ENCODE measurements around the gene SDSL. TPM values are rescaled to one million over a fixed set of nuclear protein-coding genes. Genes with fewer than 3 reads are reported as not detected.

Gene SDSL
- total and polyA plus RNA-seq, 9 donors = 0.53 to 3.3 (median 1.3) TPM

DNA sequence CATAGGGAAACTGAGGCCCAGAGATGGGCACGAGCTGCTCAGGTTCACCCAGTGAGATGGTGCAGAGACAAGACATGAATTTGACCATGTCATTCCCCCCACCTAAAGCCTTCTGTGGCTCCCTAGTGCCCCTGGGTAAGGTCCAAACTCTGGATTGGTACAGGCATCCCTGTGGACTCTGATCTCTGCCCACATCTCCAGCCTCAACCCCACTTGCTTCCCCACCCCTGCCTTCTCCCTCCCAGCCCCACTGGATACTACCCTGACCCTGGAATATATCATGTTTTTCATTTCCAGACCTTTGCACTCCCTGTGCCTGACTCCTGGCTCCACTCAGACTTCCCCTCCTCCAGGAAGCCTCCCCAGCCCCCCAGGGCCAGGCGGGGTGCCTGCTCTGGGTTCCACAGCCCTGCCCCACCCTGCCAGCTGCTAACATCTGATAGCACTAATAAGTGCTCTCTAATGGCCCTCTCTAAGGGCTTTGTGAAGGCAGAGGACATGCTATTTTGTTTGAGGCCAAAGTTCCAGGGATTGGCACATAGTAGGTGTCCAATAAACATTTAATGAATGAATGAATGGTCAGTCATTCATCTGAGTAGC lies 1.1 kb upstream of the SDSL start:
- Histone ChIP-seq H3K27ac (ENCODE audit: low read length) (no peak overlapping the region), H3K4me3 (ENCODE audit: low read length) (no peak overlapping the region), H3K4me1 (ENCODE audit: control insufficient read depth, insufficient read depth, low read length) (peaks cover 11% of the 10 kb centered on the region), H3K9me3 (replicated peaks; ENCODE audit: control insufficient read depth, low read depth, low read length) (no peaks in the 10 kb centered on the region), H3K36me3 (ENCODE audit: control insufficient read depth, insufficient read depth, low read length) (no peaks in the 10 kb centered on the region), H3K27me3 (ENCODE audit: control insufficient read depth, insufficient read depth, low read length) (peaks cover 3% of the 10 kb centered on the region)
- no CpG with 5 or more reads among the region's 2 CpGs for whole genome bisulfite sequencing (ENCODE audit: insufficient coverage)
- no peak for DNase-seq

DNA sequence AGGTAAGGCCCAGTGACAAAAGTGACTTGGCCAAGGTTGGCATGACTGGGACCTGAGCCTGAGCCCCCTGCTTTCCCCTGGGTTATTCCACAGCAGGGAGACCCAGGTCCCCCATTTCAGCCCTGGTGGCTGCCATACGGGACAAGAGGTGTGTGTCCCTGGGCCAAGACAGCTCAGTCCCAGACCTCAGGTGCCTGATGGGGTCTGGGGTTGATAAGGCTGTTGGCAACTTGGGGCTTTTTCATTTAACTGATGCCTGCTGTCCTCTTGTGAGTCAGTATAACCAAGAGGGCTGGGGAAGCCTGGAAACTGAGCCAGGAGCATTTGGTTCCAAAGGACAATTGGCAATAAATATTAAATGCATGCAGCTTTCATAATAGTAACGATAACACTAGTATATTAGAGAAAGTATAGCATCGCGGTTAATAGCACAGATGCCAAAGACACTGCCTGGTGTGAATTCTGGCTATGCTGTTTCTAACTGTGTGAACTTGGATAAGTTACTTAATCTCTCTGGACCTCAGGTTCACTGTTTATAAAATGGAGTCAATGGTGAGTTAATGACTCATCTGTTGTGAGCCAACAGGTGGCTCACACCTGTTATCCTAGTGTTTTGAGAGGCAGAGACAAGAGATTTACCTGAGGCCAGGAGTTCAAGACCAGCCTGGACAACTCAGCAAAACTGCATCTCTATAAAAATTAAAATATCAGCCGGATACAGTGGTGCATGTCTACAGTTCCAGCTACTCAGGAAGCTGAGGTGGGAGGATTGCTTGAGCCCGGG lies 898 bp downstream of the SDSL start:
- no peaks in the 10 kb centered on the region for H3K9me3 ChIP-seq (replicated peaks; ENCODE audit: control insufficient read depth, low read depth, low read length)
- H3K36me3 ChIP-seq (ENCODE audit: control insufficient read depth, insufficient read depth, low read length) = no peaks in the 10 kb centered on the region
- DNase-seq = no peak
- peak overlapping the region; percentile 37 for H3K27ac ChIP-seq (ENCODE audit: low read length)
- H3K4me3 ChIP-seq (ENCODE audit: low read length) = peak overlapping the region; percentile 50
- peaks cover 11% of the 10 kb centered on the region for H3K4me1 ChIP-seq (ENCODE audit: control insufficient read depth, insufficient read depth, low read length)
- WGBS (ENCODE audit: insufficient coverage) = 80% methylated on average over 1 of the region's 6 CpGs
- H3K27me3 ChIP-seq (ENCODE audit: control insufficient read depth, insufficient read depth, low read length) = peaks cover 8% of the 10 kb centered on the region

DNA sequence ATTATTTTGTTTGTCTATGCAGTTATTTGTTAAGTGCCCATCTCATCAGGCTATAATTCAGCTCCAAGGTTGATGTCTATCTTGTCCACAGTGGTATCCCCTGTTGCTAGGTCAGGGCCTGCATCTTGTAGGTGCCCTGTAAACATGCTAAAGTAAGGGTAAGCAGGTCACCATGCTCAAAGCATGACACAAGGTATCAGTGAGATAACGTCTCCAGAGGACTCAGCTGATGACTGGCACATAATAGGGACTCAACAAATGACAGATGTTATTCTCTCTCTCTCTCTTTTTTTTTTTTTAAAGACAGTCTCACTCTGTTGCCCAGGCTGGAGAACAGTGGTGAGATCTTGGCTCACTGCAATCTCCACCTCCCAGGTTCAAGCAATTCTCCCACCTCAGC lies 2.3 kb downstream of the SDSL start:
- Histone ChIP-seq H3K36me3 (ENCODE audit: control insufficient read depth, insufficient read depth, low read length) (no peaks in the 10 kb centered on the region), H3K4me1 (ENCODE audit: control insufficient read depth, insufficient read depth, low read length) (peaks cover 11% of the 10 kb centered on the region), H3K4me3 (ENCODE audit: low read length) (no peak overlapping the region), H3K9me3 (replicated peaks; ENCODE audit: control insufficient read depth, low read depth, low read length) (no peaks in the 10 kb centered on the region), H3K27me3 (ENCODE audit: control insufficient read depth, insufficient read depth, low read length) (peaks cover 9% of the 10 kb centered on the region), H3K27ac (ENCODE audit: low read length) (no peak overlapping the region)
- DNase-seq = no peak
- 80% methylated on average over 1 of the region's 1 CpG for WGBS (ENCODE audit: insufficient coverage)

DNA sequence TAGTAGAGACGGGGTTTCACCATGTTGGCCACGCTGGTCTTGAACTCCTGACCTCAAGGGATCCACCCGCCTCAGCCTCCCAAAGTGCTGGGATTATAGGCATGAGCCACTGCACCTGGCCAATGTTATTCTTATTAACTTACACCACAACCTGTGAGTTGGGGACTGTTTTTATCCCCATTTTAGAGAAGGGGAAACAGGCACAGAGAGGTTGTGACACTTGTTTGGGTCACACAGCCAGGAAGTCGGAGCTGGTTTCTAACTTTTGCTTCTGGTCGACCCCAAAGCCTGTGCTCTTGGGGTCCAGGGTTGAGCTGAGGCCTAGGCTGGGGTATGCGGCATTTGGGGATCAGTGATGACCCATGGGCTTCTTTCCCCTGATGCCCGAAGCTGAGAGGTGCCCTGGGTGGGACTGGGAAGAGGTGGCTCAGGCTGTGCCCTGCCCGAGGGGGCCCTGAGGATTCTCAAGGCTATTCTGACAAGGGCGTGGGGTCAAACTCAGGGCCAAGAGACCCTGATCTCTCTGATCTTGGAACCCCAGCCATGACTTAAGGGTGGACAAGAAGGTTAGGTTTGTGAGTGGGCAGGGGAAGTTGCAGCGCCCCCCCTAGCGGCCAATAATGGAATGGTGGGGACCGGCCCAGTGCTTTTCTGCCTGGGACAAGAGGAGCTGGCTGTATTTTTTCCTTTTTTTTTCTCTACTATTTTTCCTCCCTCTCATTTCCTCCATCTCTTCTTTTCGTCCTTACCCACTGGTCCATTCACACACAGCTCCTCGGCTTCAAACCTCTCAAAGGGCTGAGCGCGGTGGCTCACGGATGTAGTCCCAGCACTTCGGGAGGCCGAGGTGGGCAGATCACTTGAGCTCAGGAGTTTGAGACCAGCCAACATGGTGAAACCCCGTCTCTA lies 3.0 kb downstream of the SDSL start:
- H3K4me1 ChIP-seq (ENCODE audit: control insufficient read depth, insufficient read depth, low read length) = peaks cover 11% of the 10 kb centered on the region
- no peak overlapping the region for H3K4me3 ChIP-seq (ENCODE audit: low read length)
- peaks cover 9% of the 10 kb centered on the region for H3K27me3 ChIP-seq (ENCODE audit: control insufficient read depth, insufficient read depth, low read length)
- DNase-seq = peak; percentile 25
- 63% methylated on average over 8 of the region's 20 CpGs for WGBS (ENCODE audit: insufficient coverage)
- H3K9me3 ChIP-seq (replicated peaks; ENCODE audit: control insufficient read depth, low read depth, low read length) = no peaks in the 10 kb centered on the region
- no peak overlapping the region for H3K27ac ChIP-seq (ENCODE audit: low read length)
- H3K36me3 ChIP-seq (ENCODE audit: control insufficient read depth, insufficient read depth, low read length) = no peaks in the 10 kb centered on the region

DNA sequence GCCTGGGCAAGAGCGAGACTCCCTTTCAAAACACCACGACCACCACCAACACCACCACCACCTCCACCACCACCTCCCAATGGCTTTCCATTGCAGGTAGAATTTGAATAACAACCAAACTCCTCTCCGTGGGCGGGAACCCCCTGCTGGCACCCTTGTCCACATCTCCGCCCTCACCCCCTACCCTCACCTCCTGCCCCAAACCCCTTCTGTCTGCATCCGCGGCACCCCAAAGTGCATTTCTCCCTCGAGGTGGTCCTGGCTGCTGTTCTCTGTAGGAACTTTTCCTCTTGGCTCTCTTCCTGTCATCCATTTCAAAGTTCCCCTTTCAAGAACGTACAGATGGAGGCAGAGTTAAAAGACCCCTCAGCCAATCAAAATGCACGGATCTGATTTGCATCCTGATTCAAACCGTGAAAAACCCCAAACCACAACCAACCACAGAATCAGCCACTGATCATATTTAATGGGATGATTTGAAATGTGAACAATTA lies 3.8 kb downstream of the SDSL start:
- no peak overlapping the region for H3K27ac ChIP-seq (ENCODE audit: low read length)
- no peak for DNase-seq
- H3K9me3 ChIP-seq (replicated peaks; ENCODE audit: control insufficient read depth, low read depth, low read length) = no peaks in the 10 kb centered on the region
- 24% methylated on average over 8 of the region's 11 CpGs for WGBS (ENCODE audit: insufficient coverage)
- H3K36me3 ChIP-seq (ENCODE audit: control insufficient read depth, insufficient read depth, low read length) = no peaks in the 10 kb centered on the region
- H3K4me1 ChIP-seq (ENCODE audit: control insufficient read depth, insufficient read depth, low read length) = peaks cover 11% of the 10 kb centered on the region
- H3K27me3 ChIP-seq (ENCODE audit: control insufficient read depth, insufficient read depth, low read length) = peaks cover 9% of the 10 kb centered on the region
- H3K4me3 ChIP-seq (ENCODE audit: low read length) = no peak overlapping the region

DNA sequence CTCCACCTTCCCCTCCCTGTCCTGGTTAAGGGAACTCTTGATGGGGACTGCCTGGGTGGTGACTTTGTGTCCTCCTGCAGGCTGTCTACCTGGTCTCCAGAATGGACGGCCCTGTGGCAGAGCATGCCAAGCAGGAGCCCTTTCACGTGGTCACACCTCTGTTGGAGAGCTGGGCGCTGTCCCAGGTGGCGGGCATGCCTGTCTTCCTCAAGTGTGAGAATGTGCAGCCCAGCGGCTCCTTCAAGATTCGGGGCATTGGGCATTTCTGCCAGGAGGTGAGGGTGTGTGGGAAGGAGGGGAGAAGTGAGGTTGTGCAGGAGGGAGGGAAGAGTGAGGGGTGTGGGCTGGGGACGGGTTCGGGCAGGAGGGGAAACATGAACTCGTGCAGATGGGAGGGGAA lies 5.7 kb downstream of the SDSL start:
- Histone ChIP-seq H3K4me3 (ENCODE audit: low read length) (no peak overlapping the region), H3K27me3 (ENCODE audit: control insufficient read depth, insufficient read depth, low read length) (peaks cover 9% of the 10 kb centered on the region), H3K27ac (ENCODE audit: low read length) (no peak overlapping the region), H3K4me1 (ENCODE audit: control insufficient read depth, insufficient read depth, low read length) (peaks cover under 1% of the 10 kb centered on the region), H3K36me3 (ENCODE audit: control insufficient read depth, insufficient read depth, low read length) (no peaks in the 10 kb centered on the region), H3K9me3 (replicated peaks; ENCODE audit: control insufficient read depth, low read depth, low read length) (no peaks in the 10 kb centered on the region)
- 79% methylated on average over 9 of the region's 9 CpGs for WGBS (ENCODE audit: insufficient coverage)
- no peak for DNase-seq

DNA sequence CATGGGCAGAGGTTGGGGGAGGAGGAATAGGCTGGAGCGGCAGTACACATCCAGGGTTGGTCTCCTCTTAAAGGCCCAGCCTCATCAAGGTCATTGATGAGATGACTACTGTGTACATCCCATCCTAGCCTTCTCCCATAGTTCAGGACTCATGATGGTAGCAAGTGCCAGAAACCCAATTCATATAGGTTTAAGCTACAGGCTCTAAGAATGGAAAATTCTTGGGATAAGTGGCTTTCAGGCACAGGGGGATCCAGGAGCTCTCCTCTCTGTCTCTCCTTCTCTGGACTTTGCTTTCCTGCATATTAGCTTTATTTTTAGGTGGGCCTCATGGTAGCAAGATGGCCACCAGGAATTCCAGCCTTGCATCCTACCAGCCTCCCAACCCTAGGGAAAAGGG lies 6.3 kb downstream of the SDSL start:
- Histone ChIP-seq H3K4me1 (ENCODE audit: control insufficient read depth, insufficient read depth, low read length) (no peaks in the 10 kb centered on the region), H3K36me3 (ENCODE audit: control insufficient read depth, insufficient read depth, low read length) (no peaks in the 10 kb centered on the region), H3K4me3 (ENCODE audit: low read length) (no peak overlapping the region), H3K27me3 (ENCODE audit: control insufficient read depth, insufficient read depth, low read length) (peaks cover 9% of the 10 kb centered on the region), H3K27ac (ENCODE audit: low read length) (no peak overlapping the region), H3K9me3 (replicated peaks; ENCODE audit: control insufficient read depth, low read depth, low read length) (no peaks in the 10 kb centered on the region)
- no CpG with 5 or more reads among the region's 1 CpG for WGBS (ENCODE audit: insufficient coverage)
- DNase-seq = no peak

DNA sequence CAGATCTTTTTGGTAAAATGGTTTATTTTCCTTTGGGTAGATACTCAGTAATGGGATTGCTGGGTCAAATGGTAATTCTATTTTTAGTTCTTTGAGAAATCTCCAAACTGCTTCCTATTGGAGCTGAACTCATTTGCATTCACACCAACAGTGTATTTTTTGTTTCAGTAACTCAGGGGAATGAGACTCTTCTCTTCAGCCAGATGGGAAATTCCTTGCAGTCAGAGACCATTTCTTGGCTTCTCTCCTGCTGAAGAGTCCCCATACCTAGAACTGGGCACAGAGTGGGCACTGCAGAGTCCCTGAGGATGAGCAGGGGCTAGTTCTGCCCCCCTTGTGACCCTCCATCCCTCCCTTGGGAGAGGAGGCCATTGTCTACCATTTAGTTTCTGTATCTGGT lies 10.8 kb downstream of the SDSL start:
- H3K27ac ChIP-seq (ENCODE audit: low read length) = no peak overlapping the region
- peaks cover 2% of the 10 kb centered on the region for H3K27me3 ChIP-seq (ENCODE audit: control insufficient read depth, insufficient read depth, low read length)
- no peaks in the 10 kb centered on the region for H3K9me3 ChIP-seq (replicated peaks; ENCODE audit: control insufficient read depth, low read depth, low read length)
- no peaks in the 10 kb centered on the region for H3K36me3 ChIP-seq (ENCODE audit: control insufficient read depth, insufficient read depth, low read length)
- no peak overlapping the region for H3K4me3 ChIP-seq (ENCODE audit: low read length)
- no peak for DNase-seq
- H3K4me1 ChIP-seq (ENCODE audit: control insufficient read depth, insufficient read depth, low read length) = no peaks in the 10 kb centered on the region

DNA sequence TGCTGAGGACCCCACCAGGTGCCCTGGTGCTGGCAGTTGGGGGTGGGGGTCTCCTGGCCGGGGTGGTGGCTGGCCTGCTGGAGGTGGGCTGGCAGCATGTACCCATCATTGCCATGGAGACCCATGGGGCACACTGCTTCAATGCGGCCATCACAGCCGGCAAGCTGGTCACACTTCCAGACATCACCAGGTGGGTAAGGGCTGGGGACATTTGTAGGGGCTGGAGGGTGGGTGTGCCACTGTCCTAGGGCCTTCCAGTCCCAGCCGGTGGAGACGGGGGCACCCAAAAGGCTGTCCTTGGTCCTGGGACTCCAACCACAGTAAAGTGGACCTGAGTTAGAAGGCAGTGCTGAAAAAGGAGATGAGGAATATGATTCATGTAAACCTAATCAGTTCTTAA lies 13.2 kb downstream of the SDSL start:
- Histone ChIP-seq H3K27me3 (ENCODE audit: control insufficient read depth, insufficient read depth, low read length) (peaks cover 4% of the 10 kb centered on the region), H3K4me1 (ENCODE audit: control insufficient read depth, insufficient read depth, low read length) (no peaks in the 10 kb centered on the region), H3K27ac (ENCODE audit: low read length) (no peak overlapping the region), H3K36me3 (ENCODE audit: control insufficient read depth, insufficient read depth, low read length) (no peaks in the 10 kb centered on the region), H3K9me3 (replicated peaks; ENCODE audit: control insufficient read depth, low read depth, low read length) (no peaks in the 10 kb centered on the region), H3K4me3 (ENCODE audit: low read length) (no peak overlapping the region)
- WGBS (ENCODE audit: insufficient coverage) = 77% methylated on average over 2 of the region's 5 CpGs
- no peak for DNase-seq

DNA sequence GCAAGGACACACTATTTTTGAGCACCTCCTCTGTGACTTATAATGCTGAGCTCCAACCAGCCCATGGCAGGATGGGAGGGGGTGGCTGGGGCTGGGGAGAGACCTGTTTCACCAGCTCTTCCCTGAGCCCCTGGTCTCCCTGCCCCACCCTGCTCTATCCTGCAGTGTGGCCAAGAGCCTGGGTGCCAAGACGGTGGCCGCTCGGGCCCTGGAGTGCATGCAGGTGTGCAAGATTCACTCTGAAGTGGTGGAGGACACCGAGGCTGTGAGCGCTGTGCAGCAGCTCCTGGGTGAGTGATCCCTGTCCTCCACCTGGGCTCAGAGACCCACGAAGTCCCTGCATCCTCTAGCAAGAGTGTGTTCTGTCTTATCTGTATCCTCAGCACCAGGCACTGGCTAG lies 14.4 kb downstream of the SDSL start:
- Histone ChIP-seq H3K36me3 (ENCODE audit: control insufficient read depth, insufficient read depth, low read length) (no peaks in the 10 kb centered on the region), H3K4me3 (ENCODE audit: low read length) (no peak overlapping the region), H3K27ac (ENCODE audit: low read length) (no peak overlapping the region), H3K4me1 (ENCODE audit: control insufficient read depth, insufficient read depth, low read length) (no peaks in the 10 kb centered on the region), H3K27me3 (ENCODE audit: control insufficient read depth, insufficient read depth, low read length) (peaks cover 6% of the 10 kb centered on the region), H3K9me3 (replicated peaks; ENCODE audit: control insufficient read depth, low read depth, low read length) (no peaks in the 10 kb centered on the region)
- 81% methylated on average over 6 of the region's 6 CpGs for WGBS (ENCODE audit: insufficient coverage)
- no peak for DNase-seq

Data from muscle of leg (tissue), 11 donors.